HG03439 (cell line): ENCODE results near the gene KHSRP.

ENCODE experiments used
- ATAC-seq: cut with Tn5 transposase; IDR thresholded peaks from one replicate; pipeline ENCODE4 v1.9.1; 2021; ENCODE audit warnings: mild to moderate bottlenecking, moderate library complexity; ENCODE audit not compliant: unreplicated experiment

Gene KHSRP

DNA sequence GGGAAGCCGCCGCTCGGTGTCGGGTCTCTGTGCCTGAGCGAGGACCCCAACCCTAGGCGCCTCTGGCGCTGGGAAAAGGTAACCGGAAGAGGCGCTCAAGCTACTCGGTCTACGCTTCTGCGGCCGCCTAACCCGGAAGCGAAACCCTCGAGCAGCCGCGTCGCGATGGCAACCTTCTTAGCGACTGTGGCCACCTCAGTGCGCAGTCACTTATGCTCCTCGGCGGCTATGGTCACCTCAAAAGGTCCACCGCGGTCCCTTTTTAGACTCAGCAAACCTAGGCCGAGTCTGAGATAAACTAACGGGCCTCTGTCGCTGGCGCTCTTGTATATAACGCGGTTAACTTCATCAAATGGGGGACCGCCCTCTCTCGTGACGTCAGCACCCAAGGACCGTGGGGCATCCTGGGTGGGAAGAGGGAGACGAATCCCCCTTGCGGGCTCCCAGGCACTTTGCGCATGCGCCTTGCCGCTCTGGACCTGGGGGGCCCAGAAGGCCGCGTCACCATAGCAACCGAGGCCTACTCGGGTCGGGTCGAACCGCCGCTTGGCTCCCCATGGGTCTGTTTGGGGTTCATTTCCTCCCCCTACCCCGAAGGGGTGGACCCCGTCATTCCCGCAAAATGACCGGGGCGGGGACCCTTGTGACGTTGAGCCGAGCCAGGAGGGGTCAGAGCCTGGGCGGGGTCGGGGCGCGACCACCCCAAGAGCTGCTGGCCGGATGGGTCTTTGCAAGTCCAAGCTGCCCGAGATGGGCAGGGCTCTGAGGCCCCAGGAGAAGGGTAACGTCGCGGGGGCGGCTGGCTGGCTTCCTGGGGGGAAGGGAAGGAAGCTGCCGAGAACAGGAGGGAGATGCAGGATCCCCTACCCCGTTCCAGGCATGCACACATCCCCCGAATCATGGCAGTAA lies 31.3 kb downstream of the KHSRP start, which contains the start of gene GTF2F1:
Gene GTF2F1, minus strand, starts transcription at position 91 of the 909 bp plus-strand sequence. CDS start 169 bp downstream, outside the sequence.
- peak; percentile 75 for ATAC-seq

DNA sequence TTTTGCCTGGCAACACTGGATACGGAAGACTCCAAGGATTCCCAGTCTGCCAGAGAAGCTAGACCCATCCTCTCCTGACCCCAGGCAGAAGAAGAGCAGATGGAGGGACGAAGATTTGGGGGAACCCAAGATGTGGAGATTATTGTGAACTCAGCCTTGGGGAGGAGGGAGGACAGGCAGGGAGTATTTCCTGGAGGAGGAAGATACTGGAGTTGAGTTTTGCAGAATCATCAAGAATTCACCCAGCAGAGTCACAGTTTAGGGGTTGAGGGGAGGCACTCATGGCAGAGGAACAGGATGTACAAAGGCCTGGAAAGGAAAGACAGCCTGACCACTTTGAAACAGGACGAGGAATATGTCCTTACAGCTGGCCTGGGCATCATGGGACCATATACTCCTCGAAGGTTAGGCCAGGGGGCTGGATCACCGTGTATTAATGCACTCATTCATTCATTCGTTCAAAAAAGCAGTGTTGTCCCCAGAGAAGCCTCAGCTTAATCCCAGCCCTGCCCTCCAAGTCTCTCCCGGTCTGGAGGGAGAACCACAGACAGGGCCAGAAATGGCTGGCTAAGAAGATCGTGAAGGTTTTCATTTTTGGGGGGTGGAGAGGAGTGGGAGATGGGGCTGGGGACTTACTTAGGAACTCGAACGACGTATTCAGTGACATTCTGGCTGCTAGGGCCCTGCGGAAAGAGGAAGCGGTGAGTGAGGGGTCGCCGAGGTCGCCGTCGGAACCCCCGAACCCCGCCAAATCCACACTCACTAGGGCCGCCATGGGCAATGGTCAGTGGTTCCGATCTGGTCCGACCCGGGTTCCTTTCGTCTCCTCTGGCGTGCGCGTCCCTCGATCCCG lies 32.2 kb downstream of the KHSRP start:
- ATAC-seq: peak; percentile 15

DNA sequence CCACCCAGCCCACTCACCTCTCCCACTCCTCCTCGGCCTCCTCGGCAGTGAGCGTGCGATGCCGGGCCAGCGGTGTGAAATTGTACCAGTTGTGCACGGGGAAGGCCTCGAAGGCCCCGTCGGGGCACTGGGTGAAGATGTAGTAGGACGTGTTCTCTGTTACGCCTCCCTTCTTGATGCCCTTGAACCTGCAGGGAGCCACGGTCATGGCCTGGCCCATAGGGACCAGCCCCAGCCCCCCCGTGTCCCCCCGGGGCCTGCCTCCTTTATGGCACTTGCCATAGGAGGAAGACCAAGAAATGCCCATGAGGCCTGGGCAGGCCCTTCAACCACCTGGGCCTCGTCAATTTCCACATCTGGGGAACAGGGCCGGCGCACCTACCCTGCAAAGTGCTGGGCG lies 37.2 kb downstream of the KHSRP start:
- ATAC-seq: no peak

DNA sequence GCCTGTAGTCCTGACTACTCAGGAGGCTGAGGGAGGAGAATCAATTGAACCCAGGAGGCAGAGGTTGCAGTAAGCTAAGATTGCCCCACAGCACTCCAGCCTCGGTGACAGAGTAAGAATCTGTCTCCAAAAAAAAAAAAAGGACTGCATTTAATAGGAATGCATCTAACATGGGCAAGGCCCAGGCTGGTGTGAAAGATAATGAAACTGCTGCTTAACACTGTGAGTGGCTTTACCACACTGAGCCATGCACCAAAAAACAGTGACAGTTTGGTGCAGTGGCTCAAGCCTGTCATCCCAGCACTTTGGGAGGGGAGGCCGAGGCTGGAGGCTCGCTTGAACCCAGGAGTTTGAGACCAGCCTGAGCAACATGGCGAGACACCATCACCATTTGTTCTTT lies 40.2 kb downstream of the KHSRP start:
- ATAC-seq: no peak

DNA sequence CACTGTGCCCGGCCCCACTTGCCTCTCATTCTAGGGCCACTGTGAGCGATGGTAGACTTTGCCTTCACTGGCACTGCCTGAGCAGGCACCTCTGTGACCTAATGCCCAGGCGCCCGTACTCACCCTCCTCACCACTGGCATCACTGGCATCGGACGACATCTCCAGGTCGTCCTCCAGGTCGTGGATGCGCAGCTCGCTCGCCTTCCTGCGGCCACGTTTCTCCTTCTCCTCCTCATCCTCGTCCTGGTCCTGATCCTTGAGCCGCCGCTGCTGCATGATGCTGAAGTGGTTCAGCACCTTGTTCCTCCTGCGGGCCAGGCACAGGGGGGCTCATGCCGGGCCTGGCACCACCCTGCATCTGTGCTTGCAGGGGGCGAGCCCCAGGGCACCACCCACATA lies 41.4 kb downstream of the KHSRP start:
- no peak for ATAC-seq

DNA sequence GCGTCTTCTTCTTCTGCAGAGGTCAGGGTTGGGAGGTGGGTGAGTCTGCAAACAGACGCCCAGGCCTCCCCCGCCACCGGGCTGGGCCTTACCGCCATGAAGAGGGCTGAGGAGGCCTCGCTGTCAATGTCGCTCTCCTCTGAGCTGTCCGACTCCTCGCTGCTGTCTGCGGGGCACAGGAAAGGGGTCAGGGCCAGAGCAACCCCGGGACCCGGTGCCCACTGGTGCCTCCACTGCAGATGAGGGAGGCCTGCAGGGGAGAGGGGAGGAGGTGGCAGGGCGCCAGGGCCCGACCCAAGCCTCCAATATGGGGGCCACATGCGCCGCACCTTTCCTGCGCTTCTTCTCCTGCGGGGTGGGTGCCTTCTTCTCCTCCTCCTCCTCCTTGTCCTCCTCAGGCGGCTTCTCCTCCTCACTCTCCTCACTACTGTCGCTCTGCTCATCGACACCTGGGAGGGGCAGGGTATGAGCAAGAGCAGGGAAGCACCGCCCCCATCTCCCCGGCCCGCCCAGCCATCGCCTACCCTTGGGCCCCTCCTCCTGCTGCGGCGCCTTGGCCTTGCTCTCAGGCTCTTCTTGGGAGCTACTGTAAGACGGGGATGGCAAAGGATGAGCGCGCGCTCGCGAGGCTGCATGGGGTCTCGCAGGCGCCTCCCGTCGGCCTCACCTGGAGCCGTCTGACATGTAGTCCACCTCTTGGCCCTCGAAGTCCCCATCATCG lies 43.4 kb downstream of the KHSRP start:
- no peak for ATAC-seq

DNA sequence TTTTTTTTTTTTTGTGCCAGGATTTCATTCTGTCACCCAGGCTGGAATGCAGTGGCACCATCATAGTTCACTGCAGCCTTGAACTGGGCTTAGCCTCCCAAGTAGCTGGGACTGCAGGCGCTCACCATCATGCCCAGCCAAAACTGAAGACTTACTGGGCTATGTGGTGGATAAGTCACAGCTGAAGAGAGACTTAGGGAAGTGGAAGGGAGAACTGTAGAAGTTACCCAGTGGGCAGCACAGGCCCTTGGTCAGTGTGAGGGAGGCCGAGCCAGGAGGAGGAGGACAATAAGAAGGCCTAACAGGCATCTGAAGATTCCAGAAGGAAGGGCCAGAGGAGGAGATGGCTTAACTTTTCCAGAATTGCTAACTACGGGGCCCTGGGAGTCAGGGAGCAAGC lies 44.9 kb downstream of the KHSRP start:
- no peak for ATAC-seq

DNA sequence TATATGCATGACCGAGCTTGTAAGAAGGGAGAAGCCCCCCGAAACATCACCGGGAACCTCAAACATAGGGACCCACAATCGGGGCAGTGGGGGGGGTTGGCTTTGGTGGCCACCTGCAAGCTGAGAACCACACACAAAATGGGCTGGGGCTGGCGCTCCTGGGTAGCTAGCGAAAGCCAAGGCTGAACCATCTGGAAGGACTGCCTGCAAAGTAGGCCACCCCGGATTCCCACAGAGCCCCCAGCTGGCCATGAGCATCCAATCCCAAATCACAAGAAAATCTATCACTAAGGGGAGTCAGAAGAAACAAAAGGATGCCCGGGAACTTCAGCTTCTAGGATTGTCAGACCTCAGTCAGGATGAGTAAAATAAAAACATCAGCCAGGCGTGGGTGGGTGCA lies 46.1 kb downstream of the KHSRP start:
- ATAC-seq: no peak

DNA sequence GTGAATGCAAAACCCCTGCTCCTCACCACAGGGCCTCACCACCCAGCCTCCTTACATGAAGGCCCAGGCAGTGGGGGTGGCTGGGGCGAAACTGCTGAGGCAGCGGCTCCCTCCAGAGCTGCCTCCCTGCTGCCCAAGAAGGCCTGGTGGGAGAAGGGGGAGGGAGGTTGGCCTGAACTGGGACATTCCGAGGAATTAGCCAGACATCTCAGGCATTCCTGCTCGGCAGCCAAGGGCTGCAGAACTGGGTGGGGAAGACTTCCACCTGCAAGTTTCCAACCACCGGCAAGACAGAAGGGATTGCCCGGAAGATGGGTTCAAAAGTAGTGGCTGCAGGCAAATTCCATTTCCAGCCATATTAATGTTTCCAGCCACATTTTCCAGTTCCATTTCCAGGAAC lies 46.6 kb downstream of the KHSRP start:
- ATAC-seq: no peak

DNA sequence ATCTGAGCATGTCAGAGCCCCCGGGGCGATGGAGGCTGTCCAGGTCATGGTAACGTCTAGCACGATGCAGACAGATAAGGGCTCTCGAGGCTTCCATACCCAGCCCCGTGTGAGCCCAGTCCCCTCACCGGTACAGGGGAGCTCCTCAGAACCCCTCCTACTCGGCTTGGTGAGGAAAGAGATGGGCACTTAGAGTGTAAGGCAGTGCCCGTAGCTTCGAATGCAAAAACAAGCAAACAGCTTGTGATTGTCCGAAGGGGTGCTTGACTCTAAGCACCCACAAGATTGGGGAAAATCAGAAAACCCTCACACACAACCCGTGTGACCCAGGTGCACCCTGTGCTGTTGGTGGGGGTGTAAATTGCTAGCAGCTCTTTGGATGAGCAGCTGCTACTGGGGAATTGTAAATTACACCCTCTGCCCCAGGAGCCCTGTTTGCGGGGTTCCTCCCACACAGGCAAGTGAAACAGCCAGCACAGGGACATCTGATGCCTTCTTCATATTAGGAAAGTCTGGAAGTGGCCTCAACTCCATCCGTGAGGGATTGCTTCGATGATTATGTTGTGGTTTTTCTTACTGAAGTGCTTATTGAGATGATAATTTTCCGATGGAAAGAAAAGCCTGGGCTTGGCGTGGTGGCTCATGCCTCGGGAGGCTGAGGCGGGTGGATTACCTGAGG lies 48.0 kb downstream of the KHSRP start:
- ATAC-seq: no peak

DNA sequence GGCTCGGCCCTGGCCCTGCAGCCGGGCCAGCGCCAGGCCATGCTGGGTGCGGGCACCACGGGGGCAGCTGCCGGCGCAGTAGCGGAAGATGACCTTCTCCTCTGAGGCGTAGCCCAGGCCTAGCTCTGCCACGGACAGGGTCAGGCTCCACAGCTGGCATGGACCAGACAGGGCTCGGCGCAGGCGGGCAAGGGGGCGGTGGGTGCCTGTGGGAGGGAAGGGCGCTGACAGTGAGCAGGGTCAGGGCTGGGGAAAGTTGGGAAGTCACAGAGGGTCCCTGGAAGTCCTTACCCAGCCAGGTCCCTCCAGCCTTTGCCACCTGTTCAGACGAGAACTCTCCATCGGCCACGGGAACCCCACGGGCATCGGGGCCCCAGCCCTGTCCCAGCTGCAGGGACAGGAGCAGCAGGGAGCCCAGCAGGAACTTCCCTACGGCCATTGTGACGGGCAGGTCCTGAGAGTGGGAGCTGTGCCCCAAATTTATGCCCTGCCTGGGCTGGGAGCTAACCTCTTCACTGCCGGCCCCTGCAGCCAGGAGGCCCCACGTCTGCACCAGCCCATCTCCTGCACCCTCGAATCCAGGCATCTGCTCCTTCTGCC lies 49.1 kb downstream of the KHSRP start, which contains the start of gene PSPN:
Gene PSPN, minus strand, starts transcription at position 523 of the 600 bp plus-strand sequence. Its CDS starts 84 bp downstream, at position 439.
- ATAC-seq: no peak

DNA sequence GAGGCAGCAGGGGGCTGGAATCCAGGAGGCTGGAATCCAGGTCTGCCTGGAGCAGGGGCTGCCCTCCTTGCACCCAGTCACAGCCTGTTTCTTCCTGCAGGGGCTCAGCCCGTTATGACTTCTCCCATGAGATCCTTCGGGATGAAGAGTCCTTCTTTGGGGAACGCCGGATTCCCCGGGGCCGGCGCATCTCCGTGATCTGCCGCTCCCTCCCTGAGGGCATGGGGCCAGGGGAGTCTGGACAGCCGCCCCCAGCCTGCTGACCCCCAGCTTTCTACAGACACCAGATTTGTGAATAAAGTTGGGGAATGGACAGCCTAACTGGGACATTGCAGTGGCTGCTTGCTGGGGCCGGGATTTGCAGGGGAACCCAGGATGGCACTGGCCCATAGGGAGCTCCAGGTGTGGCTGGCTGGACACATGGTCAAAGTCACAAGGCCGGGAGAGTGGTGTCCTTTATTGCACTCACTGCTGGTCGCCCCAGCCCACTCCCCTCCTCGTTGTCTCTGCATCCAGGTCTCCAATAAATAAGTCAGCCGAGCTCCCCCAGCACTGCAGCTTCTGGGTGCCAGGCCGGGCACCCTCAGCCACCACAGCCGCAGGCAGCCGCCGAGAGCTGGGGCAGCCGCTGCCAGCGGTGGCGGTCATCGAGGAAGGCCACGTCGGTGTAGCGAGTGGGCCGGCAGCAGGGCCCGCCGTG lies 49.8 kb downstream of the KHSRP start:
- no peak for ATAC-seq

DNA sequence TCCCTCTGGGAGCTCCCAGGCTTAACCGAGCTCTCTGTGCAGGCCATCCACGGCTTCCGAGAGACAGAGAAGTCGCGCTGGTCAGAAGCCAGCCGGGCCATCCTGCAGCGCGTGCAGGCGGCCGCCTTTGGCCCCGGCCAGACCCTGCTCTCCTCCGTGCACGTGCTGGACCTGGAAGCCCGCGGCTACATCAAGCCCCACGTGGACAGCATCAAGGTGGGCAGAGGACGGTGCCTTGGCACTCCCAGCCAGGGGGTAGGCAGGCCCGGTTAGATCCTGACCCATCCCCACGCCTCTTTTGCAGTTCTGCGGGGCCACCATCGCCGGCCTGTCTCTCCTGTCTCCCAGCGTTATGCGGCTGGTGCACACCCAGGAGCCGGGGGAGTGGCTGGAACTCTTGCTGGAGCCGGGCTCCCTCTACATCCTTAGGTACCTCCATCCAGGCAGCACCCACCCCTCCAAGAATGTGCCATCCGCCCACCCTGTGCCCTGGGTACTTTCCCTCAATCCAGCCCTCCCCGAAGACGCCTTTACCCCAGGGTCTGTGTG lies 50.4 kb downstream of the KHSRP start:
- ATAC-seq: no peak

DNA sequence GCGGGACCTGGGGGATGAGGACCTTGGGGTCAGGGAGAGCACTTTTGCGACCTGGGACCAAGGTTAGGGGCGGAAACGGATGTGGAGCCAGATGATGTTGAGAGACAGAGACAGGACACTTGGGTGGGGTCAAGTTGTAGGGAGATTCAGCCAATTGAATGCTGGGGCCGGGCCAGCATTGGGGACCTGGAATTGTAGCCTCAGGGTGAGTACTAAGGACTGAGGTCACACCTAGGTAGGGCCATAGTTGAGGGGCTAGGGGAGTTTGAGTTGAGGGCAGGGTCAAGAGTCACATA lies 50.9 kb downstream of the KHSRP start:
- ATAC-seq: no peak

DNA sequence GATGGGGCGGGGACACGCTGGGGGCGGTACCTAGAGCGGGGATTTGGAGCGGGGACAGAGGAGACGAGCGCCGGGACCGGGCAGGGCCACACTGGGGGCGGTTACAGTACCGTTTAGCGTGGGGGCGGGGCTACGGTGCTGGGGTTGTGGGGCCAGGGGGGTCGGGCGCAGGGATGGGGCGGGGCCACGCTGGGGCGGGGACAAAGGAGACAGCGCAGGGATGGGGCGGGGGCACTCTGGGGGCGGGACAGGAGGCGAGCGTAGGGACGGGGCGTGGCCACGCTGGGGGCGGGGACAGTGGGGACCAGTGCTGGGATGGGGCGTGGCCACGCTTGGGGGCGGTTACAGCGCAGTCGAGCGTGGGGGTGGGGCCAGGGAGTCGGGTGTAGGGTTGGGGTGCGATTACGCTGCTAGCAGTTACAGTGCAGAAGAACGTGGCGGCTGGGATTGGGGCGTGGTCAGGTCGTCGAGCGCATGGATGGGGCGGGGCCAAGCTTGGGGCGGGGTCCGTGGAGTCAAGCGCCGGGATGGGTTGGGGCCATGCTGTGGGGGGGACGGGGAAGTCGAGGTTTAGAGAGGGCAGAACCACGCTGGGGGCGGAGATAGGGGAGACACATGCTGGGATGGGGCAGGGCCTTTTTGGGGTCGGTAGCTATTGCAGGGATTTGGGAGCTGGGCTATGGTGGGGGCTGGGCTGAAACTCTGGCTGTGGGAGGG lies 51.4 kb downstream of the KHSRP start:
- ATAC-seq: peak; percentile 42

DNA sequence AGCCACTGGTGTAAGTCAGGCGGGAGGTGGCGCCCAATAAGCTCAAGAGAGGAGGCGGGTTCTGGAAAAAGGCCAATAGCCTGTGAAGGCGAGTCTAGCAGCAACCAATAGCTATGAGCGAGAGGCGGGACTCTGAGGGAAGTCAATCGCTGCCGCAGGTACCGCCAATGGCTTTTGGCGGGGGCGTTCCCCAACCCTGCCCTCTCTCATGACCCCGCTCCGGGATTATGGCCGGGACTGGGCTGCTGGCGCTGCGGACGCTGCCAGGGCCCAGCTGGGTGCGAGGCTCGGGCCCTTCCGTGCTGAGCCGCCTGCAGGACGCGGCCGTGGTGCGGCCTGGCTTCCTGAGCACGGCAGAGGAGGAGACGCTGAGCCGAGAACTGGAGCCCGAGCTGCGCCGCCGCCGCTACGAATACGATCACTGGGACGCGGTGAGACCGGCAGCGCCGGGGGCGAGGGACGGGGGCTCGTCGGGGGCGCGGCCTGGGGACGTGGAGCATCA lies 52.0 kb downstream of the KHSRP start, which contains the start of gene ALKBH7:
Gene ALKBH7, plus strand, starts transcription at position 201 of the 502 bp plus-strand sequence. Its CDS starts 27 bp downstream, at position 228.
- ATAC-seq: peak; percentile 76

DNA sequence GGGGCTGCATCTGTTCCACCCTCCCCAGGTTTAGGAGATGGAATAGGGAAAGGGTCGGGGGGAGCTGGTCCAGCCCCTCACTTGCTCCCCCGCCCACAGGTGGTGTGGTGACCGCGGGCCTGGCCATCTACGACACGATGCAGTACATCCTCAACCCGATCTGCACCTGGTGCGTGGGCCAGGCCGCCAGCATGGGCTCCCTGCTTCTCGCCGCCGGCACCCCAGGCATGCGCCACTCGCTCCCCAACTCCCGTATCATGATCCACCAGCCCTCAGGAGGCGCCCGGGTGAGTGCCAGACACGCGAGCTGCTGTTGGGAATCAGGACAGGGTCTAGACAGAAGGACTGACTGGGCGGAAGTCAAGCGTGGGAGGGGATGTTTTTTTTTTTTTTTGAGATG lies 60.3 kb downstream of the KHSRP start:
- ATAC-seq: no peak
